GM03348 (cell line): ENCODE measurements around the gene SLAMF8.

ENCODE experiments used
- DNase-seq: peaks from one replicate; pipeline ENCODE4 v3.0.0; 2012; ENCODE audit warnings: low spot score

SLAMF8 gene

DNA sequence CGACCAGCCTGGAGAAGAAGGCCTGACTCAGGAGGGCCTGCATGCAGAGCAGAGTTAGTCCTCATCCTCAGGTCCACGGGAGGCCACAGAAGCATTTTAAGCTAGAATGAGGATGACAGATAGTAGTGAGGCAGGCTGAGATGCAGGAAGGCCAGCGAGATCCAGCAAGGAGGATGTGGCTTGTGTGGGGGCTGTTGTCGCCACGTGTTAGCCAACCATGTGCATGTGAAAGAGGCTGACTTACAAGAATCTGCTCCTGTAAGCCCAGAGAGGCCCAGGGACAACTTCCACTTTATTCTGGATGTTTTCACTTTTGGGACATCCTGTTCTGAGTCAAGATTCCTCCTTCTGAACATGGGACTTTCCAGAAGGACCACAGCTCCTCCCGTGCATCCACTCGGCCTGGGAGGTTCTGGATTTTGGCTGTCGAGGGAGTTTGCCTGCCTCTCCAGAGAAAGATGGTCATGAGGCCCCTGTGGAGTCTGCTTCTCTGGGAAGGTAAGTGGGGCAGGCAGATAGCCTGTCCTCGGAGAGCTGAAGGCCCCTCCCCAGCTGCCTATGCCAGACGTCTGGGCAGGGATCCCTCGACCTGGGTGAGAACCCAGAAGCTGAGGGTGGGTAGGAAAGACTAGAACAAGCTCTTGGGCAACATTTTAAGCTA lies at the start of gene SLAMF8:
TSS of gene SLAMF8 (plus strand) at position 433 of the 661 bp plus-strand sequence. CDS start at position 459, 26 bp downstream.
- DNase-seq: no peak

DNA sequence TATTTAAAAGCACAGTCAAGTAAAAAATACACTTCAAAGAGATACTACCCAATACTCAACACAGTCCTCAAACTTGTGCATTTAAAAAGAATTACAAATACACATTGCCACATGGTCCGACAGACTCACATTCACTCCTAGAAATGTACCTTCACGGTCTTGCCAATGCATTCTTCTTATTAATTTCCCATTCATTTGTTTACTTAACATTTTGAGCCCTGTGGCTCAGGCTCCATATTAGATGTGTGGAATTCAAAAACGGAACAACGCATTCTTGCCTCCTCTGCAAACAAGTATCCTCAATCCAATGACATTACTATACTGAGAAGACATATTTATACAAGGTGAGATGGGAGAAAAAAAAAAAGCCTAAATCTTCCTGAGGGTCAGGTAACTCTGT lies 48.4 kb upstream of the SLAMF8 start:
- no peak for DNase-seq

DNA sequence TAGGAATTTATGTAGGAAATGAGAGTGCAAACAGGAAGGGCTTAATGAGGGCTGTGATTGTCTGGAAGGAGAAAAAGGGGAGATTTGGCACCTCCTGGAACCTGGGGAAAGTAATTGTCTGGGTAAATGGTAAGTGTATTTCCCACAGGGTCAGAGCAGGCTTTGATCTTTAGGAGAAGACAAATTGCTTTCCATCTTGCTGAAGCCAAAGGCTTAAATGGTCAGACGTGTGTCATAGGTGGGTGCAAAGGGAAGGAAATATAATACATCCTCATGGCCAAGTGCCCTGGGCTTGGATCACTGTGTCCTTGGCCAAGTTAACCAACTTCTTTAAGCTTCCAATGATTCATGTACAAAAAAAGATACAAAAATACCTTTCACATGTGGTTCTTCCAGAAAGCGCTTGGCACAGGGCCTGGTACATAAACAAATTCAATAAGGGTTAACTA lies 47.2 kb upstream of the SLAMF8 start:
- DNase-seq: no peak

DNA sequence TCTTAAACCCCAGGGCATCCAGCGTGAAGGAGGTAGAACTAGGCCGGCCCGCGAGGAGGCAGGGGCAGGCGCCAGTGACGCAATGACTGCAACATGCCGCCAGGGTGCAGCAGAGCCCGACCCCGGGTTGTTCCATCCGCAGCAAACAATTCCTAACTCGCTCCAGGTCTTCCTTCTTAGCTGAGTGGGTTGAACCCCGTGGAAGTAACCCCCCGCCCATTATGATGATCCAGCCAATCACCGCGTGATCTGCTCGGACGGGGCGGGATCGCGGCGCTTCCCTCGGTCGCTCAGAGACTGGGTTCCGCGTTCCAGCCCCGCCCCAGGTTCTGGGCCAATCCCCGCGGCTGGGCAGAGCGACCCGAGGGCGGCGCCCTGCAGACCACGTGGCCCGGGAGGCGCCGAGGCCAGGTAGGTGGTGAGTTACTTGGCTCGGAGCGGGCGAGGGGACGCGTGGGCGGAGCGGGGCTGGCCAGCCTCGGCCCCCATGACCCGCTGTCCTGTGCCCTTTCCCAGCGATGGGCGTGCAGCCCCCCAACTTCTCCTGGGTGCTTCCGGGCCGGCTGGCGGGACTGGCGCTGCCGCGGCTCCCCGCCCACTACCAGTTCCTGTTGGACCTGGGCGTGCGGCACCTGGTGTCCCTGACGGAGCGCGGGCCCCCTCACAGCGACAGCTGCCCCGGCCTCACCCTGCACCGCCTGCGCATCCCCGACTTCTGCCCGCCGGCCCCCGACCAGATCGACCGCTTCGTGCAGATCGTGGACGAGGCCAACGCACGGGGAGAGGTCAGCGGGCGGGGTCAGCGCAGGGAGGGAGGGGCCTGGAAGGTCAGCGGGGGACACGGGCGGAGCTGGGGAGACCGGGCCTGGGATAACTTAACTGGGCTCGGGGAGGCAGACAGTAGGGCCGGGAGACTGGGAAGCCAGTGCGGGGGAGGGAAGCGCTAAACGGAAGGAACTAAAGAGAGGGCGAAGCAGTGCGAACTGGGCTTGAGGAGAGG lies 45.8 kb upstream of the SLAMF8 start, which contains the start of gene DUSP23:
TSS of gene DUSP23 (plus strand) at position 380 of the 1,000 bp plus-strand sequence. CDS start at position 519, 139 bp downstream.
- DNase-seq: peak; percentile 99

DNA sequence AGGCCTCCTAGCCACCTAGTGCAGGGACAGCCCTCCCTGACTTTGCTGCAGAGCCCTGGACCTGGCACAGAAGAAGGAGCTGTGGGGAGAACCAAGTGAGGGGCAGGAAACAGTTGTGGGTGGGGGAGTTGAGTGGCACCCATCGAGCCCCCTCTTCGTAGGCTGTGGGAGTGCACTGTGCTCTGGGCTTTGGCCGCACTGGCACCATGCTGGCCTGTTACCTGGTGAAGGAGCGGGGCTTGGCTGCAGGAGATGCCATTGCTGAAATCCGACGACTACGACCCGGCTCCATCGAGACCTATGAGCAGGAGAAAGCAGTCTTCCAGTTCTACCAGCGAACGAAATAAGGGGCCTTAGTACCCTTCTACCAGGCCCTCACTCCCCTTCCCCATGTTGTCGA lies 44.7 kb upstream of the SLAMF8 start:
- no peak for DNase-seq

DNA sequence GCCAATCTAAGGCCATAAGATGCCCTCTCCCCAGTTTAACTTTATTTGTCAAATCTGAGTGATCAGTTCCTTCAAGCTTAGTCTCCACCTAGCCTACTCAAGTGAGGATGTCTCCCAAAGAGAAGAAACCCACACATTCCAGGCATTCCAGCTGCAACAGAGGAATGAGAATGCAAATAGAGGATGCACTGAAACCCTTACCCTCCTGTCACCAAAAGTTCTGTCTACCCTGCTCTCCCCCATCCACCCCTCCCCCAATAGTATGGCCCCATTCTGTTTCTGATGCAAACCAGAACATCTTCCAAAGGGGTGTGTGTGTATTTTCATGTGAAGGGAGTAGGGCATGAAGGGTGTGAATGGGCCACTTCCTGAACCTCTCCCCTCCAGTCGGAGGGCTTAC lies 42.9 kb upstream of the SLAMF8 start:
- peak; percentile 27 for DNase-seq

DNA sequence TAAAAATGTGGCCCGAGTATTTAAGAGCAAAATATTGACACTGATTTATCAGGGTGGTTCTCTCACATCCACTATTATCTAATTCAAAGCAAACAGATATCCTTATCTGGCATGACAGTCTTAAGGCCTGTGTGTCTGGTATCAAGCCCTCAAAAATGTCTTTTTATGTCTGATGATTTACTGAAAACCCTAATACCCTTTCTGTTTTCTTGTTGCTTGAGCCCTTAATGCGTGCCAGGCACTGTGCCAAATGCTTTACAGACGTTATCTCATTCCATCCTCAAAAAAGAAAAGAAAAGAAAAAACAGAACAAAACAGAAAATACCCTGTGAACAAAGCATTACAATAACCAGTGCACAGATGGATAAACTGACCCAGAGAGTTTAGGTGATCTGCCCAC lies 40.2 kb upstream of the SLAMF8 start:
- DNase-seq: no peak

DNA sequence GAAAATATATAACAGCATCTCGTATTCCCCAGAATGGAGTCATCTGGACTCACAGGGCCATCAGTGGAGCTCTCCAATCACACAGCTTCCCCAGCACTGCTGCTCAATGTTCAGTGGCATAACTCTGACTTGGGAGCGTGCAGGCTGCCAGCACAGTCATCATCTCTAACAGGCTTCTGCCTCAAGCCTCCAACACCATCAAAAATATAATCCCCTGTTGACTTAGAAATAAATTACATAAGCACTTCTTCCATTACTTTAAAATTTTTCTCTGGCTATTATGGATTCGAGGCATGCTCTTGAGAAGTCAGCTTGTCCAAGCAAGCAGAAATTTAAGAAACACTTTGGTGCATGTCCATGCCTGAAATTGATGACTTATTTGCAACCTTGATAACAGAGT lies 39.7 kb upstream of the SLAMF8 start:
- no peak for DNase-seq

DNA sequence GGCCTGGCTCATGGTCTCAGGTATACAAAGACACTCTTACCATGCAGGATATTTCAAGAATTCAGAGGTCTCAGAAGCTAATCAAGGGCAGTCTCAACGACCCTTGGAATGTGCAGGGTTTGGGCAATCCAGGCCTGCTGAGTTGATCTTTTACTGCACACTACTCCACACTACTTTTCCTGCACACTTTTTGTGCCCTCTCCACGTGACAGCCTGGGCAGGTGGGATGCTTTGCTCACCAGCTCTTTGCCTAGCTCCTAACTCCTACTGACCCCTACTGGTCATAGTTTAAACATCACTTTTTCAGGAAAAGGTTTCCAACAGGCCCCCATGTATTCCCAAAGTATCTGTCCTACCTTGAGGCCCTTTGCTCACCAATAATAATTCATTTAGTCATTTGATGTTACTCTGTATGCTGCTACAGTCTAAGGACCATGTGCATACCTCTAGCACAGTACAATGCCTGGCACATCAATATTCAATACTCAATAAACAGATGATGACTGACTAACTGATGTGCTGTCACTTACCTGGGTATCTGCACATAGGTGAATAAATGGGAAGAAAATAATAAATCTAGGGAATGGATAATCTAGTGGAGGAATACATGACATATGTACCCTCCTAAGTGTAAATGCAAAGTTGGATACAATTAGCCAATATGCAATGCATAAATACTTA lies 36.3 kb upstream of the SLAMF8 start:
- peak; percentile 47 for DNase-seq

DNA sequence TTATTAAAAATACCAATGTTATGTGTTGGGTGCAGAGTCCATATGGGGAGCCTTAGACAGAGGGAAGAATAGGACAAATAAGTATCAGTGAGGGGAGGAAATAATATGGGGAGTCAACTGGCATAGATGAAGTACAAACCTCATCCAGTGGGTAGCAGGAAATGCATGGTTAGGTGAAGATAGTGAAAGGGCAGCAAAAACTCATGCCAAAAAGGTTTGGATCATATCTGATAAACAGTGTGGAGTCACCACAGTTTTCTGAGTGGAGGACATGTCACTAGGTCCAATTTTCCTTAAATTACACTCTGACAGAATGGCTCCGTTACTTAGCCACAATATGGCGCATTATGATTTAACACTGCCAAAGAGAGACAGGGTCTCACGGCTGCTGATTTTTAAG lies 35.6 kb upstream of the SLAMF8 start:
- DNase-seq: no peak

DNA sequence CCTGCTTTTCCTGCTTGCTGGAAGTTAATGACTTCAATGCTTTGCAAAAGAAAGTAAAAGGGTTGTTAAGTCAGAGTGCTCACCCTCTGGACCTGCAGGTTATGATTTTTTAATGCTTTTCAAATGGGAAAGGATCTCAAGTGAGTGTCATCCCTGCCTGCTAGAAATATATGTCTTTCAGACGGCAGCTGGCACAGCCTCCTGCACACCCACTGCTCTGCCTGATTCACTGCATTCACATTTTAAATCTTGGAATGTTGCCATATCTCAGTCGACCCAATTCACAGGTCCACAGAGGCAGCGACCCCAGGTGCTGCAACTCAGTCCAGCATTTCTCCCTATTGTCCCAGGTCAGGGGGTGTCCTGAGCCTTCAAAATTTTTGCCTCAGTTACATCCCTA lies 35.2 kb upstream of the SLAMF8 start:
- DNase-seq: no peak

DNA sequence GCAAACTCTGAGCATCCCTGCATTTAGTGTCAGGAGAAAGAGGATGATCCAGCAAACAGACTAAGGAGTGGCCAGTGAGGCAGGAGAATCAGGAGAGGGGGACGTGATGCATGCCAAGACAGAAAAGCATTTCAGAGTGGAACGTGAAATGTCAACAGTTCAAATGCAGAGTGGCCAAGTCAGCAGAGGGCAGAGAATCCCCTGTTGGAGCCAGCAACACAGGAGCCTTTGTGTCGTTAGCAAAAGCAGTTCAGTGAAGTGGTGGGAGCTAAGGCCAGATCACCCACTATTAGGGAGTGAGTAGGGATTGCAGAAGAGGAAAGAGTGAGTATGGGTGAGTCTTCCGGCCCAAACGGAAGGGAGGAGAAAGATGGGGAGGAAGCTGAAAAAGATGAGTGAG lies 31.1 kb upstream of the SLAMF8 start:
- no peak for DNase-seq

DNA sequence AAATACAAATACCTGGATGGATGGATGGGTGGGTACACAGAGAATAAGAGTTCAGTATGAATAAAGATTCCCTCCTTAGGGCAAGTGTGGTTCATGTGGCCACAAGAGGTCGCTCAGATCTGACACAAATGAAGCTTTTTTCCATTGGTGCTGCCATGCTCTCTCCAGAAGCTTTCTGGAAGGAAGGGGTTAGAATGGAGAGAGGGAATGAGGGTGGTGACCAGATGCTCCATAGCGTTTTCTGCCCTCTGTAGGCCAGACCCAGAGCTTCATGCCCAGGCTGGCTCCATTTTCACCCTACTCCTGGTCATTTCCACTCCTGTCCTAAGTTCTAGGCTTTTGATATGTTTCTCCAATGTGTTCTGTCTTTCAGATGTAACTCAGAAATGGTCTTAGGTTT lies 27.8 kb upstream of the SLAMF8 start:
- DNase-seq: peak; percentile 84

DNA sequence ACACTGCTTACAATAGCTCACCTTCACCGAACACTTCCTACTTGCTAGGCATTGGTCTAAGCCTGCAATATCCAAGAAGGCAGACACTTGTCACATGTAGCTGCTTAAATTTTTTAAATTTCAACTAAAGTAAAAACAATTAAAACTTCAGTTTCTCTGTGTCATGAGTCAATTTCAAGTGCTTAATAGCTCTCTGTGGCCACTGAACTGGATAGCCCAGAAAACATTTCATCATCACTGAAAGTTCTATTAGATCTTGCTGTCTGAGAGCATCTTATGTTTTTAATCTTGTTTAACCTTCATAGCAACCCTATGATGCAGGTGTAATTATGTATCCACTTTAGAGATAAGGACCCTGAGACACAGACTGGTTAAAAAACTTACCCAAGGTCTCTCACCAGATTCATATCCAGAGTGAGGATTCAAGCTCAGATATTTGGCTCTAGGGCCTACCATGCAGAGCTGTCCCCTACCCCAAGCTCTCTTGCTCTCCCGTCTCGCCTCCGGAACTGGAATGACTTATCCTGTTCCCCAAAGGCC lies 27.2 kb upstream of the SLAMF8 start:
- DNase-seq: no peak

DNA sequence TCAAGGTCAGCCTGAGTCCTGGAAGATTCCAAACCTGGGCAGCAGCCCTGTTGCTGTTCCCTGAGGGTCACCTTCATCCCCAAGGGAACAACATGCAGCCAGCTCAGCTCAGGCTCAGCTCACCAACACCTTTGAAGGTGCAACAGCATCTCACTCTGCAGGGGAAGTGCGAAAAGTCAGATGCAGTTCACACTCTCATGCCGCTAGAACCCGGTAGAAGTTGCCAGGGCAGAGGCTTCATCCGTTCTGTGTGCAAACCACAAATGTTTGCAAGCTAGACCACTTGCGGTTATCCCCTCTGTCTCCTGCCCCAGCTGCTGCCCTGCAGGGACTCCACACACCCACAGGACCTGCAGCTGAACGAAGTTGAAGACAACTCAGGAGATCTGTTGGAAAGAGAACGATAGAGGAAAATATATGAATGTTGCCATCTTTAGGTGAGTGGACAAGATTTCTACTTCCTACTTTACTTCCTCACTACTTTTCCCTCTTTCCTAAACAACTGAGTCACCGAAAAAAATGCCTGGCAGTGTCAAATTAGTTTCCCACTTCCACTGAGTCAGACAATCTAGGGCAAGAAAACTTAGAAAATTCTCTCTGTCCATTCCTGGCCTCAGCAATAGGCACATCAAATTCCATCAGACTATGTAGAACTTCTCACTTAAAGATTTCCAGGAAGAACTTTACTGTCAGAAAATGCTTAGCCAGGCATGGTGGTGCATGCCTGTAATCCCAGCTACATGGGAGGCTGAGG lies 26.3 kb upstream of the SLAMF8 start:
- DNase-seq: no peak

DNA sequence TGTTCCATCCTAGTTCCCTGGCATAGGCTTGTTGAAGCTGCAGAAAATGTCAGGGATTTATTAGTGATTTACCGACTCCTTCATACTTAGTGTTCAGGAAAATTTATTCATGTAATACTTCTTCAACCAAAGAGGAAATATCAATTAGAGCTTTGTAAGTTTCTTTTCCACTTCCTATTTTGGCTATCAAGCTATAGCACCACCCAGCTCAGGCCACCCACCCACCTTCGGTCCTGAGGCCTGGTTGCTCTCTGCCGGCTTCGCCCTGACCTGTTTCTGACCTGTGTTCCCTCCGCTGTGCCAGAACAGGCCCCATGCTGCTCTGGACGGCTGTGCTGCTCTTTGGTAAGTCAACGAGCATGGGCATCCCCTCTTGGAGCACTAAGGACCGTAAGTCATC lies 24.6 kb upstream of the SLAMF8 start, which contains the start of gene FCRL6:
TSS of gene FCRL6 (plus strand) at position 250 of the 400 bp plus-strand sequence. CDS start at position 315, 65 bp downstream.
- DNase-seq: no peak

DNA sequence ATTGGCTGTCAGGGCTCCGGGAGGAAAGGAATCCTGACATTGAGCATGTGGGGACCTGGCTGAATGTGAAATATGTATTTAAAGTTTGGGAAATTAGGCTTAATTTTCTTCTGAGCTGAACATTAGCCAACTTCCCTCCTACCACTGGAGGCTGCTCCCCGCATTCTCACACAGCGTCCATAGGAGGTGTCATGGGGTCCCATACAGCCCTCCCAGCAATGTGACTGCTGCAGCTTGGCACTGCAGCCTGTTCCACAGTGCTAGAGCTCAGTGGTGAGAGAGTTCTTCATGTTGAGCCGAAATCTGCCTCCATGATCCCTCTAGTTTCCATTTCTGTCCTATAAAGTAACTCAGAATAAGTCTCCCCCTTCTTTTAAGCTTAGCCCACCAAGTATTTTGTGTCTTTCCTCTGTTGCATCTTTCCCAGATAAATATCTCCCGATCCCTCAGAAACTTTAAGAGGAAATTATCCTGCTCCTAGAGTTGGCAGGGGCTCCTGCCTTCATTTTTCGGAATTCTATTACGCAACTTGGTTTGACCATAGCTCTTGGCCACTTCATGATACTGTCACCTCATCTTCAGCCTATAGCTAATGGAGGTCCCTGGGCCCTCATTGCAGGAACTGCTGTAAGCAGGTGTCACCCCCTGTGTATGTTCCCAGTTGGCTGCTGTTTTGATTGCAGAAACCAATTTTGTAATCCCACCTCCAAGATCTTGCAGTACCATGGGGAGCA lies 22.6 kb upstream of the SLAMF8 start:
- DNase-seq: no peak

DNA sequence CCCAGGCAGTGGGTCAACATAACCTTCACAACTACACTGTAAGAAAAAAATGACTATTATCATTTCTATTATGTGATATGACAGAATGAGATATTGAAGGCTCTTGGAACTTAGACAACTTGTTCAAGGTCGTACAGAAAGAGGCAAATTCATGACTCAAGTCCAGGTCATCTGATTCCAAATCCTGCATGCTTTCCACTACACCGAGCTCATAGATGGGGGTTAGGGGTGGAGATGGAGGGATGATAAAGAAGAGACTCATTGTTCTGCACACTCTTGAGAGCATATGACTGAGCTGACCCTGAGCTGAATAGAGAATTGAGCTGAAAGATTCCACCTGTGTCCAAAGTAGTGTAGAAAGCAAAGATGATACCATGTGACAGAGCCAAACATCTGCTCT lies 21.7 kb upstream of the SLAMF8 start:
- no peak for DNase-seq

DNA sequence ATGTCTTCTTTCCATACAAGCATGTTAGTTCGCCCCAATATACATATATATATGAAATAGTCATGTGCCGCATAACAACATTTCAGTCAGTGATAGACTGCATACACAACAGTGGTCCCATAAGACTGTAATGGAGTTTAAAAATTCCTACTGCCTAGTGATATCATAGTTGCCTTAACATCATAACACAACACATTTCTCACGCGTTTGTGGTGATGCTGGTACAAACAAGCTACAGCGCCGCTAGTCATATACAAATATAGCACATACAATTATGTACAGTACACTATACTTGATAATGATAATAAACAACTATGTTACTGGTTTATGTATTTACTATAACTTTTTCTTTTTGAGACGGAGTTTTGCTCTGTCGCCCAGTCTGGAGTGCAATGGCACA lies 10.7 kb upstream of the SLAMF8 start:
- DNase-seq: no peak

DNA sequence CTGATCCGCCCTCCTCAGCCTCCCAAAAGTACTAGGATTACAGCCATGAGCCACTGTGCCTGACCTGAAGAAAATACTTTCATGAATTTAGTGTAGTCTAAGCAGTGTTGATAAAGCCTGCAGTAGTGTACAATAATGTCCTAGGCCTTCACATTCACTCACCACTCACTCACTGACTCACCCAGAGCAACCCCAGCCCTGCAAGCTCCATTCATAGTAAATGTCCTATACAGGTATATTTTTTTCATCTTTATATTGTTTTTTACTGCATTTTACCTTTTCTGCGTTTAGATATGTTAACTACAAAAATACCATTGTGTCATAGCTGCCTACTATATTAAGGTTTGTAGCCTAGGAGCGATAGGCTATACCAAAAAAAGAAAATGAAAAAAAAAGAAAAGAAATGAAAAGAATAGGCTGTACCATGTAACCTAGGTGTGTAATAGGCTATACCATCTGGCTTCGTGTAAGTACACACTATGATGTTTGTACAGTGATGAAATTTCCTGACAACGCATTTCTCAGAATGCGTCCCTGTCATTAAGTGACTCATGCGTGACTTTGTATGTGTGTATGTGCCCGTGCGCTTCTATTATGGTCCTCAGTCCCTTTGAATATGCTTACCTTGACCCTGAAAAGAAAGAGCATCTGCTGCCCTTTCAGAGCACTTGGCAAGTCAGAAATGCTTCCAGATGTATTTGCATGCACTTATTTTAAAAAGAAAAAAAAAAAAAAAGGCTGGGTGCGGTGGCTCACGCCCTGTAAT lies 9.2 kb upstream of the SLAMF8 start:
- no peak for DNase-seq
